GM12878 (cell line): Measurements from ENCODE around the gene UNKL. TPM values are rescaled to one million over a fixed set of nuclear protein-coding genes. Genes with fewer than 3 reads are reported as not detected.

Source experiments
- ATAC-seq: fragments of 200-7000 bp; cut with Tn5 transposase; 3 replicates; pipeline ENCODE4 v1.9.1; 2020; ENCODE audit warnings: mild to moderate bottlenecking, moderate library complexity
- BruUV-seq: library from RNA; stranded (reverse); fragments of 400-500 nt; replicated peaks from 2 replicates; lab custom pipeline; 2021; lab: Mats Ljungman, UMichigan
- CTCF ChIA-PET: fragments of 300-600 bp; sonication (Branson Sonifier 250); formaldehyde crosslinking; extraction: SDS; loops from one replicate; lab custom pipeline; 2021; ENCODE audit warnings: inconsistent platforms; lab: Yijun Ruan, JAX
- POLR2A ChIA-PET: fragments of 350-600 bp; formaldehyde crosslinking; extraction: SDS; loops from one replicate; lab custom pipeline; 2021; ENCODE audit warnings: inconsistent platforms; lab: Charles Lee
- RAD21 ChIA-PET: fragments of 300-600 bp; sonication (Branson Sonifier 250); formaldehyde crosslinking; loops from one replicate; lab custom pipeline; 2023; ENCODE audit warnings: antibody characterized with exemption; ENCODE audit not compliant: unreplicated experiment; lab: Charles Lee
- SMC1A ChIA-PET: fragments of 300-600 bp; sonication (Branson Sonifier 250); formaldehyde crosslinking; loops from one replicate; lab custom pipeline; 2023; ENCODE audit not compliant: unreplicated experiment, uncharacterized antibody; lab: Charles Lee
- DNase-seq: peaks from one replicate; pipeline ENCODE4 v3.0.0-alpha.2; 2011; ENCODE audit warnings: low read depth, low spot score
- FAIRE-seq: peaks from 3 replicates; lab custom pipeline; 2011; peaks lifted over from hg19 to GRCh38; lab: Jason Lieb, UNC
- H2AFZ ChIP-seq: 2 replicates; pipeline ENCODE4 v1.6.0; 2011; ENCODE audit warnings: low read depth, low read length, control low read depth; ENCODE audit not compliant: control insufficient read depth
- H3K27ac ChIP-seq: 2 replicates; pipeline ENCODE4 v1.5.1; 2011; ENCODE audit warnings: control low read depth; ENCODE audit not compliant: control insufficient read depth, insufficient read depth
- H3K27me3 ChIP-seq, 2 experiments: replicated peaks in 1 of 2; 2 replicates each; pipeline versions ENCODE4 v1.6.0 to v1.6.1; 2011; ENCODE audit warnings: low read length in 1 of 2; ENCODE audit not compliant: control insufficient read depth in 2 of 2, insufficient read depth in 2 of 2
- H3K36me3 ChIP-seq, 2 experiments: 2 replicates each; pipeline ENCODE4 v1.5.1; 2011; ENCODE audit warnings: low read length in 1 of 2; ENCODE audit not compliant: control insufficient read depth in 2 of 2, insufficient read depth in 2 of 2
- H3K4me1 ChIP-seq: 2 replicates; pipeline ENCODE4 v1.6.1; 2011; ENCODE audit warnings: mild to moderate bottlenecking, low read length, moderate library complexity, mixed read lengths; ENCODE audit not compliant: control insufficient read depth, insufficient read depth
- H3K4me2 ChIP-seq: 2 replicates; pipeline ENCODE4 v1.6.0; 2011; ENCODE audit warnings: control low read depth; ENCODE audit not compliant: control insufficient read depth, insufficient read depth
- H3K4me3 ChIP-seq: fragments of 200-600 bp; sonication (generic); 2 replicates; pipeline ENCODE4 v1.5.1; 2016
- H3K79me2 ChIP-seq: 2 replicates; pipeline ENCODE4 v1.6.0; 2011; ENCODE audit warnings: low read length; ENCODE audit not compliant: control insufficient read depth, insufficient read depth
- H3K9ac ChIP-seq: 2 replicates; pipeline ENCODE4 v1.8.0; 2011; ENCODE audit warnings: low read length, control low read depth, mixed read lengths; ENCODE audit not compliant: control insufficient read depth, insufficient read depth
- H3K9me3 ChIP-seq: replicated peaks from 3 replicates; pipeline ENCODE4 v1.5.1; 2011; ENCODE audit warnings: mild to moderate bottlenecking, low read length; ENCODE audit not compliant: control insufficient read depth, insufficient read depth
- H4K20me1 ChIP-seq: 2 replicates; pipeline ENCODE4 v1.6.0; 2011; ENCODE audit not compliant: control insufficient read depth, insufficient read depth
- IKZF1 ChIP-seq: fragments of 450-650 bp; conservative IDR thresholded peaks from 2 replicates; pipeline ENCODE4 v1.6.1; 2017; ENCODE audit warnings: antibody characterized with exemption, mild to moderate bottlenecking
- JUNB ChIP-seq: IDR thresholded peaks from 2 replicates; pipeline ENCODE4 v1.6.1; 2016; ENCODE audit warnings: antibody characterized with exemption, mild to moderate bottlenecking
- NBN ChIP-seq: fragments of 450-650 bp; IDR thresholded peaks from 2 replicates; pipeline ENCODE4 v1.6.1; 2016
- RFX5 ChIP-seq: IDR thresholded peaks from 2 replicates; pipeline ENCODE4 v1.6.1; 2011; ENCODE audit warnings: low read depth, low read length, improper control_type of control experiment
- SMC3 ChIP-seq: IDR thresholded peaks from 2 replicates; pipeline ENCODE4 v1.6.1; 2011; ENCODE audit warnings: low read length, improper control_type of control experiment, borderline replicate concordance
- TCF12 ChIP-seq: IDR thresholded peaks from 2 replicates; pipeline ENCODE4 v1.6.1; 2011; ENCODE audit warnings: low read depth, mild to moderate bottlenecking, low read length
- ZNF24 ChIP-seq: fragments of 450-650 bp; IDR thresholded peaks from 2 replicates; pipeline ENCODE4 v1.6.1; 2017; ENCODE audit warnings: antibody characterized with exemption, mild to moderate bottlenecking
- WGBS: methylation state at CpG from one replicate; pipeline ENCODE4 v1.1.6; 2016; ENCODE audit warnings: low lambda C conversion rate; ENCODE audit not compliant: insufficient replicate concordance, insufficient coverage; ENCODE audit errors: missing lambda C conversion rate; 5-methylcytosine and 5-hydroxymethylcytosine counted together
- in situ Hi-C: fragments of 300-500 bp; cut with MboI; formaldehyde crosslinking; loops from 9 replicates; pipeline ENCODE4 v1.14.3; 2018; ENCODE audit warnings: mixed read lengths
- intact Hi-C: fragments of 100-400 bp; cut with micrococcal nuclease; formaldehyde crosslinking; loops from one replicate; pipeline ENCODE4 v1.14.2; 2022; ENCODE audit not compliant: unreplicated experiment
- polyA plus RNA-seq, 11 experiments: library from polyadenylated mRNA; depleted of rRNA in 4 of 11; unstranded in 6 of 11; stranded (reverse) in 5 of 11; fragments of >200 nt; fragmentation: Nextera tagmentation in 4 of 11; fragmentation: Illumina TruSeq in 1 of 11; extraction: Ambion mirVana in 4 of 11; extraction: Trizol in 1 of 11; gene quantifications; 1 replicate in 1 of 11; 2 replicates in 10 of 11; pipeline versions ENCODE4 v1.2.1 to v1.2.3, GENCODE V29; 2011 to 2016; ENCODE audit warnings: inconsistent platforms in 2 of 11, missing spikeins in 2 of 11, low read depth in 1 of 11
- total RNA-seq, 4 experiments: library from RNA; depleted of rRNA in 3 of 4; stranded (reverse); fragments of >200 nt in 3 of 4; fragmentation: Illumina TruSeq in 1 of 4; extraction: Trizol in 1 of 4; gene quantifications; 2 replicates each; pipeline versions ENCODE4 v1.2.1 to v1.2.3, GENCODE V29; 2013 to 2021
- TF ChIP-seq, protein P1 (sequence below): IDR thresholded peaks from 2 replicates; pipeline ENCODE4 v1.6.1; 2011; ENCODE audit warnings: low read depth, mild to moderate bottlenecking, low read length, moderate library complexity, borderline replicate concordance; ENCODE audit errors: extremely low read depth

The UNKL gene
- total and polyA plus RNA-seq, 10 of the 15 experiments (the other 5 are each of a cell fraction or from before 2014, with no cell fraction given), result 0.40 to 21.6 (median 9.1) TPM

DNA sequence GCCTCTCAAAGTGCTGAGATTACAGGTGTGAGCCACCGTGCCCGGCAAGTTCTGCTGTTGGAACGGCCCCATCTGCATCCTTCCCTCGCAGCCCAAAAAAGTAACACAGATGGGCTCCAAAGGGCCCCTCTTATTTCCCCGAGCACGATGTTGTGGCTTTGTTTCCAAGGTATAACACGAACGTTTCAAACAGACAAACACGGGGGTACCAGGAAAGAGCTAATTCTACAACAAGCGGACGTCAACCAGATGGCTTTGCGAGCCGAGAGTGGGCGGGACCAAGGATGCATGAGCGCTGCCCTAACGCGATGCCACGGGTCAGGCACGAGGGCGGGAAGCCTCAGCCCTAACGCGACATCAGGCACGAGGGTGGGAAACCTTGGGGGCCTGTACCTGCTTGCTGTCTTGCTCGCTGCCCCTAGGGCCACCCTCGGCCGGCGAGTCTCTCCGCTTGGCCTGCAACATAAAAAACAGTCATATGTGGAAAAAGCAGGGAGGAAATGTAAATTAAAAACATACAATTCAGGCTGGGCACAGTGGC is 24.2 kb downstream of the UNKL start:
- POLR2A ChIA-PET, result no interaction called here

DNA sequence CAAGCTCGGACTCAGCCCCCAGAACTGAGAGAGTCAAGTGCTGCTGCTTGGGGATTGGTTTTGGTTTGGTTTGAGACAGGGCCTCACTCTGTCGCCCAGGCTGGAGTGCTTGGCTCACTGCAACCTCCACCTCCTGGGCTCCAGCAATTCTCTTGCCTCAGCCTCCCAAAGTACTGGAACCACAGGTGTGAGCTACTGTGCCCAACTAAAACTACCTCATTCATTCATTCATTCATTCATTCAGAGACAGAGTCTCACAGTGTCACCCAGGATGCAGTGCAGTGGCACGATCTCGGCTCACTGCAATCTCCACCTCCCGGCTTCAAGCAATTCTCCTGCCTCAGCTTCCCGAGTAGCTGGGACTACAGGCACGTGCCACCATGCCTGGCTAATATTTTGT is 24.7 kb downstream of the UNKL start:
- CTCF ChIA-PET, result no interaction called here
- in situ Hi-C loops (no loop called here), intact Hi-C loops (no loop called here)
- TF ChIP-seq NBN, result no peak
- peak; percentile 79 for TF ChIP-seq ZNF24
- Histone ChIP-seq H3K79me2 (no peaks in the 10 kb centered on the region), H3K9ac (no peak overlapping the region), H3K9me3 (no peaks in the 10 kb centered on the region), H4K20me1 (no peaks in the 10 kb centered on the region; the same call in 1 of the 2 replicates), H3K4me1 (no peaks in the 10 kb centered on the region), H3K27me3 (no peaks in the 10 kb centered on the region), H2AFZ (no peak overlapping the region), H3K4me2 (no peak overlapping the region), H3K36me3 (peaks cover 0 to under 1% of the 10 kb centered on the region in 2 experiments; a peak in 1 of 4 replicates), H3K27ac (no peak overlapping the region), H3K4me3 (no peak overlapping the region)
- ATAC-seq (no peak), FAIRE-seq (no peak), DNase-seq (no peak)
- SMC1A ChIA-PET, result no interaction called here
- RAD21 ChIA-PET, result no interaction called here
- BruUV-seq, result no TSS peak
- POLR2A ChIA-PET, result no interaction called here
- WGBS, result 84% methylated on average over 7 of the region's 7 CpGs

More for the DNA sequence above, 24.2 kb downstream of the UNKL start:
- RAD21 ChIA-PET, result no interaction called here
- TF ChIP-seq SMC3 (no peak), TCF12 (no peak), IKZF1 (no peak), JUNB (no peak), RFX5 (no peak)
- TF ChIP-seq, protein P1, sequence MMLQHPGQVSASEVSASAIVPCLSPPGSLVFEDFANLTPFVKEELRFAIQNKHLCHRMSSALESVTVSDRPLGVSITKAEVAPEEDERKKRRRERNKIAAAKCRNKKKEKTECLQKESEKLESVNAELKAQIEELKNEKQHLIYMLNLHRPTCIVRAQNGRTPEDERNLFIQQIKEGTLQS, result no peak
- TF ChIP-seq, all 136 proteins: peak for 0
- Histone ChIP-seq H3K4me2 (no peak overlapping the region), H2AFZ (no peak overlapping the region), H3K36me3 (no peaks in the 10 kb centered on the region), H4K20me1 (no peaks in the 10 kb centered on the region; the same call in 1 of the 2 replicates), H3K79me2 (no peaks in the 10 kb centered on the region), H3K27me3 (no peaks in the 10 kb centered on the region), H3K9me3 (no peaks in the 10 kb centered on the region), H3K4me1 (no peaks in the 10 kb centered on the region), H3K27ac (no peak overlapping the region), H3K4me3 (no peak overlapping the region), H3K9ac (no peak overlapping the region)
- no TSS peak for BruUV-seq
- no peak for ATAC-seq
- CTCF ChIA-PET, result no interaction called here
- intact Hi-C loops, result no loop called here
- in situ Hi-C loops, result no loop called here
- no peak for FAIRE-seq
- no peak for DNase-seq
- SMC1A ChIA-PET, result no interaction called here
- 95% methylated on average over 27 of the region's 28 CpGs for WGBS
